Sigmoid colon (tissue), 3 donors: ENCODE measurements around the gene CARD11.

Source experiments
- CTCF ChIP-seq, 4 experiments: fragments of 450-650 bp in 3 of 4; fragments of 200-600 bp in 1 of 4; IDR thresholded peaks; one replicate each; pipeline ENCODE4 v1.5.1; 2016 to 2019; ENCODE audit warnings: antibody characterized with exemption in 4 of 4, mild to moderate bottlenecking in 3 of 4, moderate library complexity in 2 of 4
- POLR2A ChIP-seq, 2 donors: fragments of 450-650 bp; IDR thresholded peaks; one replicate each; pipeline ENCODE4 v1.6.1; 2016; ENCODE audit warnings: antibody characterized with exemption in 2 of 2, mild to moderate bottlenecking in 2 of 2, moderate library complexity in 2 of 2

DNA sequence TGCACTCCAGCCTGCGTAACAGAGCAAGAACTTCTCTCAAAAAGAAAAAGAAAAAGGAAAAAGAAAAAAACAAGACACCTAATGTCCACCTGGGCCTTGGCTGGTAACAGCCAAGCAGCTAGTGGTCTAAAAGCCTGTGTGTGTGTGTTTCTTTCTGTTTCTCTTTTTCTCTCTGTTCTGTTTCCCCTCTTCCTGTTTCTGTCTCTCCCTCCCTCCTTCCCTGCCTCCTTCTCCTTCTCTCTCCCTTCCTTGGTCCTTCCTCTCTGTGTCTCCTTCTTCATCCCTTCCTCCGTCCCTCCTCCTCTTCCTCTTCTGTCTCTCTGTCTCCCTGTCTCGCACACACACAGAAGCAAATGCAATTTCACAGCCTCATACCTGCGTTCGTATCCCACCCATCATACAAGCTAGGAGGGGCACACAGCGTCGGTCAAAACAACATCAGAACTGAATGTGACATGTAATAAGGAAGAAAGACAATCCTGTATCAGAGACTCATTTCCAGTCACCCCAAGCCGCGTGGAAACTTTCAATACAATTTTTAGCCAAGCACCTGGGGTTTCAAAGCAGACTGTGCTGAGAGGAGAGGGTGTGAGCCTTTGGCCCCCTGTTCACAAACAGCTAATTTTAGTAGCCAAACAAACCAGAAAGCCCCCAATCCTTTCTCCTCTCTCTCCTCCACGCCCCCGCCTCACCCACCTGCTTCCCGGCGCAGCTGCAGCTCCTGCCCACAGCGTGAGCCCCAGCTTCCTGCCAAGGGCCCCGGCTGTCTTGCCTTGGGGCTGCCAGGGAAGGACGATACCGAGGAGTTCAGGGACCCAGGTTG, 149.3 kb downstream of the CARD11 start:
- TF ChIP-seq CTCF (IDR thresholded peaks at IDR 0.05): no peak
- no peak for TF ChIP-seq POLR2A (IDR thresholded peaks at IDR 0.05)
